GM12872 (cell line): ENCODE data around the gene DQX1.

ENCODE experiments used
- CTCF ChIP-seq: IDR thresholded peaks from 3 replicates; pipeline ENCODE4 v1.5.1; 2011; ENCODE audit warnings: low read depth, mild to moderate bottlenecking, low read length, moderate library complexity; ENCODE audit not compliant: insufficient read depth

Gene DQX1

GRCh38 chr2:74567881-74568280 lies 41.9 kb upstream of the DQX1 start:
- TF ChIP-seq CTCF: no peak

GRCh38 chr2:74566754-74567085 lies 40.7 kb upstream of the DQX1 start:
- TF ChIP-seq CTCF: no peak

DNA sequence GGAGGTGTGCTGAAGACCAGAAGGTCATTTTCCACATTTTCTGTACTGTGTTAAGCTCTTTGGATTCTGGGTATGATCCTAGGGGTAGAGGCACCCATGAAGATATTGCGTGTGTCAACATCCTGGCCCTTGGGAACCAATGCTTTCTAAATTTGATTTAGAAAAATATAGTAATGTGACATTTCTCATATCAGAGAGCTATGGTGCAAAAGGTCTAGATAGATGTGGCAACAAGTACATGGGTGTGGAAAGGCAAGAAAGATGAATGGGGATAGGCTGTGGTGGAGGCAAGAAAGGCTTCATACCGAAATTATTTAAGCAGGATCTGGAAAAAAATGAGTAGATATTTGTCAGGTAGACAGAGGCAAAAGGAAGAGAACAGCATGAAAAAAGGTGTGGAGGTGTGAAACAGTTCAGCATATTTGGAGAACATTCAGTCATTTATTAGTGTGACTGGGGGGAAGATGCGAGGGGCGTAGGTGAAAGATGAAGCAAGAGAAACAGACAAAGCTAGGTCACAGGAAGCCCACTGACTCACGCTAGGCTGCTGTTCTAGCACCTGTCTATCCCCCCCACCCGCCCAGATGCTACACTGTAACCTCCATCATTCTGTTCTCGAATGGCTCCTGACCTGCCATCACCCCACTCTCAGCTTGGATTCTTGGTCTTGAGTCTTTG lies 40.2 kb upstream of the DQX1 start:
- TF ChIP-seq CTCF: no peak

- no peak for TF ChIP-seq CTCF
These were observed 38.2 kb upstream of the DQX1 start for GRCh38 chr2:74564222-74564621.

DNA sequence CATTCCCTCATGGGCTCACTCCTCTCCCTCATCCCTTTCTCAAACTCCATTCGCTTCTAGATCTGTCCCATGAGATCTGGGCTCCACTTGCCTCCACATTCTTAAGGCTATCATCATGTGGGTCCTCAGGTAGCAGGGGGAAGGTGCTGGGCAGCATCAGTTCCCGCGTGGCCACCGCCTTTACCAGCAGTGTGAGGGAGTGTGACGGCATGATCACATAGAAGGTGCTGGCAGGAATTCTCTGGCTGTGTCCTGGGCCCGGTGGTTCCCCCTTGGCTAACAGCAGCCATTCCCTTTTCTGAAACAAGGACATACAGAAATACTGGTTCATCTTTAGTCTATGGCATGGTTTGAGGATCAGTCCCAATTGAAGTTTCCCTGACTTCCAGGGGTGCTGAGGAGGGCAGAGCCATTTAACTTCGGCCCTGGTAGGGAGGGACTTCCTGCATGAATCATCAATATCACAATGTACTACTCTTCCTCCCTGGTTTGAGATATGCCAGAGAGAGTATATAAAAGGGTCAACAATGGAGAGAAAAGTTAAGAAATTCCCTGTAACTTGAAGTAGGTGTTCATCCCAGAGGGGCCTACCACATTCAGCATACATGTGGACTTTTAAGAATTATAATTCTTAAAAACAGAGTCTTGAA lies 36.2 kb upstream of the DQX1 start:
- TF ChIP-seq CTCF: no peak

DNA sequence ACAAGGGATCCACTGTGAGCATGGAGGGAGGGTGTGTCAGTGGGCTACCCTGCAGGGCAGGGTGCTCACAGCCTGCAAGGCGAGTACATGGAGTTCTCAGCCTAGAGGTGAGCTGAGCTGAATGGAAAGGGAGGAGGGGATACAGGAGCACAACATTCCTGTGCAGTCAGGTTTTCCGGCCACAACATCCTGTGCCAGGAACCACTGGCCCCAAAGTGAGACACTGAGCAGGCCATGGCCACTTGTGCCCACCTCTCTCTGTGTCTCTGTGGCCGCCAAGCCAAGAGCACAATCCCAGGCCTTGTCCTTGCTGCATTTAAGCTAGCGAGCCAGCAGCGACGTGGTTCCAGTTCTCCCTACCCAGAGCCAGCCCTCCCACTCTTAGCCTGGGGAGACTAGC lies 34.6 kb upstream of the DQX1 start:
- no peak for TF ChIP-seq CTCF

GRCh38 chr2:74559912-74560311 lies 33.9 kb upstream of the DQX1 start:
- TF ChIP-seq CTCF: no peak
